Measurements from ENCODE around the gene SYNGAP1. TPM values are rescaled to one million over a fixed set of nuclear protein-coding genes. Genes with fewer than 3 reads are reported as not detected.

SYNGAP1 gene
- total RNA-seq, 2 donors from 2014 or later: 6.1 to 24.8 TPM

DNA sequence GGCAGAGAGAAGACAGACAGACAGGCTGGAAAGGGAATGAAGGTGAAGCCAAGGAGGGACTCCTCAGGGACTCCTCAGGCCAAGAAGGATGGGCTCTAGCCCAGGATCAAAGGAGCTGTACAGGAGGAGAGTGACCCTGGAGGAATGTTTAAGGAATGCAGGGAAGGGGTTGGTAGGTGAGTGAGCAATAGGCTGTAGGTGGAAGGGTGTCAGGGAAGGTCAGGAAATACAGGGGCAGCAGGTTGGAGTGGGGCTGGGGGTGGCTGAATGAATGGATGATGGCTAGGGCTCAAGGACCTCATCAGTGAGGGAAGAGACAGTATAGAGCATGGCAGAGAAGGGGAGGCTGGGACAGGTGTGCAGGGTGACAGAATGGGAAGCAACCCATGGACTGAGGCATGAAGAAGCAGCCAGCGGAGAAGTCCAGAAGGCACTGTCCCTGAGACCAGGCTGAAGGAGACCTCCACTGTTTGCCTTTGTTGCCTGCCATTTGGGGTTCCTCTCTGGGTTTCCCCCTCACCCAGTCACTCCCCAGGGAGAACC lies 13.2 kb downstream of the SYNGAP1 start:
- Histone ChIP-seq H3K4me1 (replicated peaks) (no peaks in the 10 kb centered on the region), H3K27me3 (replicated peaks; ENCODE audit: insufficient read depth) (no peaks in the 10 kb centered on the region), H3K36me3 (peaks cover 2 to 7% of the 10 kb centered on the region in 2 donors), H3K4me3 (no peak overlapping the region), H3K27ac (no peak overlapping the region), H3K9me3 (no peaks in the 10 kb centered on the region)
- no peak for TF ChIP-seq POLR2AphosphoS5 (IDR thresholded peaks at IDR 0.05)
- 94% methylated on average over 1 of the region's 1 CpG for WGBS
- intact Hi-C loops (cut with DNase I): loop anchor here (10.0 kb wide), 1 partner anchor 142 kb away; no protein-coding TSS in a partner anchor
- no peak for DNase-seq (ENCODE audit: low spot score)

DNA sequence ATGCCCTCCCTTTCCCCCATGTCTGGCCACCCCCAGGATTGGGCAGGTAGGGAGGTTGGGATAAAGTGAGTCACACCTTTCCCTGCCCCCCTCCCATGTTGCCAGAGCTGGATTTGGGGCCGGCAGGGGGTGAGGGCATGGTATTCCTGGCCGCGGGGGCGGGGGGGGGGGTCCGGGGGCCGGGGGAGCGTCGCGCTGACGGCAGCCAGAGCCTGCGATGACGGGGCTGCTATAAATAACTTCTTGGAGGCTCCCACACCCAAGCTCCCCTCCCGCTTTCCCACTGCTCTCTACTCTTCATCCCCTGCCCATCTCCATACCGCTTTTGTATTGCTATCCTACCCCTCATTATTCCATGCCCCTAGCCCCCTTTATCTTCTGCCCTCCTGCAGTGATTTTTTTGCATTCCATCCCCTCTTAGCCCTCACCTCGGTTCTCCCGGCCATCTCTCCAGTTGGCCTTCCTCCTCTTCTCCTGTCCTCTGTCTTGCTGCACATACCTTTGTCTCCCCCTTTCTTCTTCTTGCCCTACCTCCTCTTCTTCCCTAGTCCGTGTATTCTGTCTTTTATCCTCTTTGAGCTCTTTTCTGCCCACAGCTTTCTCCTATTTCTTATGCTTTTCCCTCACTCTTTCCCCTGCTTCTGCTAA lies 13.8 kb downstream of the SYNGAP1 start:
- Histone ChIP-seq H3K36me3 (peaks cover 2 to 9% of the 10 kb centered on the region in 2 donors), H3K27me3 (replicated peaks; ENCODE audit: insufficient read depth) (no peaks in the 10 kb centered on the region), H3K4me3 (no peak overlapping the region), H3K9me3 (no peaks in the 10 kb centered on the region), H3K4me1 (replicated peaks) (no peaks in the 10 kb centered on the region), H3K27ac (no peak overlapping the region)
- intact Hi-C loops (cut with DNase I): loop anchor here (10.0 kb wide), 1 partner anchor 141 kb away; no protein-coding TSS in a partner anchor
- TF ChIP-seq POLR2AphosphoS5 (IDR thresholded peaks at IDR 0.05) (no peak), CTCF (IDR thresholded peaks at IDR 0.05) (no peak), POLR2A (IDR thresholded peaks at IDR 0.05) (no peak)
- DNase-seq (ENCODE audit: low spot score): no peak
- 27% methylated on average over 16 of the region's 17 CpGs for WGBS

- TF ChIP-seq CTCF (IDR thresholded peaks at IDR 0.05): no peak
- TF ChIP-seq POLR2A (IDR thresholded peaks at IDR 0.05): no peak
- TF ChIP-seq POLR2AphosphoS5 (IDR thresholded peaks at IDR 0.05): no peak
- peaks cover 2 to 9% of the 10 kb centered on the region in 2 donors for H3K36me3 ChIP-seq
- intact Hi-C loops (cut with DNase I): loop anchor here (10.0 kb wide), 1 partner anchor 140 kb away; no protein-coding TSS in a partner anchor
- H3K27me3 ChIP-seq (replicated peaks; ENCODE audit: insufficient read depth): no peaks in the 10 kb centered on the region
- no peaks in the 10 kb centered on the region for H3K9me3 ChIP-seq
- WGBS: 86% methylated on average over 4 of the region's 4 CpGs
- no peaks in the 10 kb centered on the region for H3K4me1 ChIP-seq (replicated peaks)
- H3K4me3 ChIP-seq: no peak overlapping the region
- no peak overlapping the region for H3K27ac ChIP-seq
- DNase-seq (ENCODE audit: low spot score): no peak
Measured at GRCh38 chr6:33434961-33435360, 15.1 kb downstream of the SYNGAP1 start.

GRCh38 chr6:33437666-33438065 lies 17.8 kb downstream of the SYNGAP1 start:
- peaks cover 2 to 9% of the 10 kb centered on the region in 2 donors for H3K36me3 ChIP-seq
- no peak for DNase-seq (ENCODE audit: low spot score)
- intact Hi-C loops (cut with DNase I): loop anchor here (10.0 kb wide), 1 partner anchor 137 kb away; no protein-coding TSS in a partner anchor
- no peak overlapping the region for H3K4me3 ChIP-seq
- TF ChIP-seq POLR2A (IDR thresholded peaks at IDR 0.05) (no peak), POLR2AphosphoS5 (IDR thresholded peaks at IDR 0.05) (no peak)
- 91% methylated on average over 18 of the region's 18 CpGs for WGBS
- no peaks in the 10 kb centered on the region for H3K4me1 ChIP-seq (replicated peaks)
- H3K27ac ChIP-seq: no peak overlapping the region
- H3K9me3 ChIP-seq: no peaks in the 10 kb centered on the region
- no peaks in the 10 kb centered on the region for H3K27me3 ChIP-seq (replicated peaks; ENCODE audit: insufficient read depth)

DNA sequence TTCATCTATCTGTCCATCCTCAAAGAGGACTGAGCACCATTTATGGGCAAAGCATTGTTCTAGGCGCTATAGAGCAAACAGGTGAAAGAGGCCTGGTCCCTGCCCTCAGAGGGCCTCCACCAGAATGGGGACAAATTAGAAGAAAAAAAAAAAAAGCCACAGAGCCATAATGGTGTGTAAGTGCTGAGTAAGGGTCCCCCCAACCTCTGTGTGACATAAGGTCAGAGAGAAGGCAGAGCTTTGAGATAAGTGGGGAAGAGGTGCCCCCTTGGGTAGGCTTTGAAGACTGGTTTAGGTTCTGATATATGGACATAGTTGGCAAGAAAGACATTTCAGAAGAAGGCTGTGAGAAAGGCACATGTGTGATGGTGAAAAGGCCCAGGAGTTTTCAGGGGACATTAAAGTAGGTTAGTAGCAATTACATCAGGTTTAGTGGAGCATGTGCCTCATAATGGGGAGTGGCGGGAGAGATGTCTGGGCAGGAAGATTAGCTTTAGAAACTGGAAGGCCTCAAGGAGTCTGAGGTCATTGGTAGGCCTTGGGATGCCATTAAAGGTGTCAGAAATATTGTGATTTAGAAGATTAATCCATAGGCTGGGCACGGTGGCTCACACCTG lies 19.2 kb downstream of the SYNGAP1 start:
- Histone ChIP-seq H3K27me3 (replicated peaks; ENCODE audit: insufficient read depth) (no peaks in the 10 kb centered on the region), H3K36me3 (peaks cover 2 to 9% of the 10 kb centered on the region in 2 donors), H3K27ac (no peak overlapping the region), H3K4me1 (replicated peaks) (no peaks in the 10 kb centered on the region), H3K4me3 (no peak overlapping the region), H3K9me3 (no peaks in the 10 kb centered on the region)
- intact Hi-C loops (cut with DNase I): loop anchor here (10.0 kb wide), 1 partner anchor 136 kb away; no protein-coding TSS in a partner anchor
- no peak for DNase-seq (ENCODE audit: low spot score)
- TF ChIP-seq POLR2A (IDR thresholded peaks at IDR 0.05) (no peak), CTCF (IDR thresholded peaks at IDR 0.05) (no peak), POLR2AphosphoS5 (IDR thresholded peaks at IDR 0.05) (no peak)
- 96% methylated on average over 3 of the region's 3 CpGs for WGBS

Measured in prostate gland (tissue), 2 donors.